Ovary (tissue), 3 donors: ENCODE measurements around the gene MAST4.

Experiments
- POLR2A ChIP-seq: fragments of 450-650 bp; IDR thresholded peaks from one replicate; pipeline ENCODE4 v1.6.1; 2017; ENCODE audit warnings: antibody characterized with exemption, mild to moderate bottlenecking, moderate library complexity
- TF ChIP-seq, protein P1 (sequence below), 3 donors: fragments of 450-650 bp in 2 of 3; fragments of 200-600 bp in 1 of 3; IDR thresholded peaks; one replicate each; pipeline versions ENCODE4 v1.5.1 to v1.8.0; 2016 to 2022; ENCODE audit warnings: antibody characterized with exemption in 3 of 3, mild to moderate bottlenecking in 1 of 3
- donor health status: DM: no; HTN: no; CAD: no.

DNA sequence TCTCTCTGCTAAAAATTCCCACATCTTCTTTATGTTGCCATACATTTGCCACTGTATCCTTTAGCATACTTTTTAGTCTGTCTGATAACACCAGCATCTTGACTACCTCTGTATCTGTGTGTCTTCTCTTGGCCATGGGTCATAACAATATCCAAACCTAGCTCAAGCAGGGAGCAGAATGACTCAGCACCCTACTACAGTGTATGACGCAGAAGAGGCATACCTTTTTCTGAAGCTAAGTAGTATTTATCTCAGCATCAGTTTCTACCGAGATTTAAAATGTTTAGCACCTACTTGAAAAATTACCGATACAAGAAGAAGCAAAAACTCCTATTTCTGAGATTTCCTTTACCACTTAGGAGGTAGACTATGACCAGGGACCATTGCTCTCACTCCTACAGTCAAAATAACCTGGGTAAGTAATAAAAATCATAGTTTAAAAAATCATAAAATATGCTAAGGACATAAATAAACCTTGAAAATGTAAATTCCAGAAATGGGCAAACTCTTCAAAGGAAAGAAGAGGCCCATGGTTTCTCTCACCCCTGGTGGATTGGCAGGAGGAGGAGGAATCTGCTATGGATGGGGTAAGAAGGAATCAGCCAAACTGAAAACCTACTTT, 286.5 kb downstream of the MAST4 start:
- TF ChIP-seq, protein P1, sequence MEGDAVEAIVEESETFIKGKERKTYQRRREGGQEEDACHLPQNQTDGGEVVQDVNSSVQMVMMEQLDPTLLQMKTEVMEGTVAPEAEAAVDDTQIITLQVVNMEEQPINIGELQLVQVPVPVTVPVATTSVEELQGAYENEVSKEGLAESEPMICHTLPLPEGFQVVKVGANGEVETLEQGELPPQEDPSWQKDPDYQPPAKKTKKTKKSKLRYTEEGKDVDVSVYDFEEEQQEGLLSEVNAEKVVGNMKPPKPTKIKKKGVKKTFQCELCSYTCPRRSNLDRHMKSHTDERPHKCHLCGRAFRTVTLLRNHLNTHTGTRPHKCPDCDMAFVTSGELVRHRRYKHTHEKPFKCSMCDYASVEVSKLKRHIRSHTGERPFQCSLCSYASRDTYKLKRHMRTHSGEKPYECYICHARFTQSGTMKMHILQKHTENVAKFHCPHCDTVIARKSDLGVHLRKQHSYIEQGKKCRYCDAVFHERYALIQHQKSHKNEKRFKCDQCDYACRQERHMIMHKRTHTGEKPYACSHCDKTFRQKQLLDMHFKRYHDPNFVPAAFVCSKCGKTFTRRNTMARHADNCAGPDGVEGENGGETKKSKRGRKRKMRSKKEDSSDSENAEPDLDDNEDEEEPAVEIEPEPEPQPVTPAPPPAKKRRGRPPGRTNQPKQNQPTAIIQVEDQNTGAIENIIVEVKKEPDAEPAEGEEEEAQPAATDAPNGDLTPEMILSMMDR (IDR thresholded peaks at IDR 0.05): no peak
- TF ChIP-seq POLR2A: no peak
